Erythroblast (primary cell): ENCODE data around the gene DDX54.

ENCODE experiments used
- GATA1 ChIP-seq: IDR thresholded peaks from 2 replicates; pipeline ENCODE4 v1.6.1; 2011; ENCODE audit warnings: low read depth, mild to moderate bottlenecking, control low read depth, low read length, moderate library complexity
- POLR2A ChIP-seq: IDR thresholded peaks from 2 replicates; pipeline ENCODE4 v1.6.1; 2011; ENCODE audit warnings: mild to moderate bottlenecking, low read length

GRCh38 chr12:113133036-113133435 is 52.2 kb downstream of the DDX54 start:
- TF ChIP-seq POLR2A, result no peak
- TF ChIP-seq GATA1, result no peak
